HL-60 (cell line): ENCODE measurements around the gene ILDR1.
"Not testable (repeated sequence)": the region's sequence is repeated elsewhere in the genome, so short reads cannot be mapped to it uniquely, and the experiment has no call there.

Source experiments
- DNase-seq, 2 experiments: peaks; one replicate each; pipeline ENCODE4 v3.0.0-alpha.2; 2010 to 2020; ENCODE audit warnings: low read depth in 1 of 2, low spot score in 1 of 2
- H3K27ac ChIP-seq: fragments of 250-450 bp; sonication (Bioruptor Pico); replicated peaks from 2 replicates; pipeline ENCODE4 v1.5.1; 2020; ENCODE audit warnings: mild to moderate bottlenecking, moderate library complexity
- H3K27me3 ChIP-seq: fragments of 250-450 bp; sonication (Bioruptor Pico); 2 replicates; pipeline ENCODE4 v1.5.1; 2021; ENCODE audit warnings: mild to moderate bottlenecking, moderate library complexity; ENCODE audit not compliant: insufficient read depth, poor library complexity, severe bottlenecking
- H3K4me3 ChIP-seq: replicated peaks from 2 replicates; pipeline ENCODE4 v1.5.1; 2011; ENCODE audit warnings: mild to moderate bottlenecking, control low read depth, low read length; ENCODE audit not compliant: insufficient read depth
- GABPA ChIP-seq: IDR thresholded peaks from 2 replicates; pipeline ENCODE4 v1.6.1; 2012; ENCODE audit warnings: low read depth
- POLR2AphosphoS5 ChIP-seq: IDR thresholded peaks from 2 replicates; pipeline ENCODE4 v1.6.1; 2012; ENCODE audit warnings: low read depth
- SPI1 ChIP-seq: IDR thresholded peaks from 2 replicates; pipeline ENCODE4 v1.6.1; 2012; ENCODE audit warnings: low read depth, mild to moderate bottlenecking, borderline replicate concordance
- TF ChIP-seq, protein P1 (sequence below): IDR thresholded peaks from 2 replicates; pipeline ENCODE4 v1.6.1; 2012; ENCODE audit warnings: low read depth; ENCODE audit not compliant: insufficient replicate concordance
- TF ChIP-seq, protein P2 (sequence below): IDR thresholded peaks from one replicate; pipeline ENCODE4 v1.5.1; 2011; ENCODE audit warnings: low read length, control low read depth, inconsistent platforms; ENCODE audit not compliant: insufficient read depth

ILDR1 gene

DNA sequence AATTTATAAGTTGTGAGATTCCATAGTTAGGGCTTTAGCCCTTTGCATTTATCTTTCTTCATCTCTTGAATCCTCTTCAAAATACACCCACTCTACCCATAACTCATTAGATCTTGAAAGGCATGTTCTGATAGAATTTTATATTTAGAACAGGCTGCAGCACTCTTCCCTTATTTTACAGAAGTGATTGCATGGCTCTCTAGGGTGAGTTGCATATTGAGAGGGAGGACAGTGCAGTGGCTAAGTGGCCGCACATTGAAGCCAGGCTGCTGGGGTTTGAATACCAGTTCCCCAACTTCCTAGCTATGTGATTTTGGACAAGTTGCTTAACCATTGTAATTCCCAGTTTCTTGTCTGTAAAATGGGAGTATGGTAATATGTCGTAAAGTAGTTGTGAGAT lies 35.6 kb upstream of the ILDR1 start:
- Histone ChIP-seq H3K27ac (no peak overlapping the region), H3K27me3 (no peaks in the 10 kb centered on the region), H3K4me3 (no peak overlapping the region)
- DNase-seq = no peak
- no peak for TF ChIP-seq GABPA
- TF ChIP-seq, protein P1, sequence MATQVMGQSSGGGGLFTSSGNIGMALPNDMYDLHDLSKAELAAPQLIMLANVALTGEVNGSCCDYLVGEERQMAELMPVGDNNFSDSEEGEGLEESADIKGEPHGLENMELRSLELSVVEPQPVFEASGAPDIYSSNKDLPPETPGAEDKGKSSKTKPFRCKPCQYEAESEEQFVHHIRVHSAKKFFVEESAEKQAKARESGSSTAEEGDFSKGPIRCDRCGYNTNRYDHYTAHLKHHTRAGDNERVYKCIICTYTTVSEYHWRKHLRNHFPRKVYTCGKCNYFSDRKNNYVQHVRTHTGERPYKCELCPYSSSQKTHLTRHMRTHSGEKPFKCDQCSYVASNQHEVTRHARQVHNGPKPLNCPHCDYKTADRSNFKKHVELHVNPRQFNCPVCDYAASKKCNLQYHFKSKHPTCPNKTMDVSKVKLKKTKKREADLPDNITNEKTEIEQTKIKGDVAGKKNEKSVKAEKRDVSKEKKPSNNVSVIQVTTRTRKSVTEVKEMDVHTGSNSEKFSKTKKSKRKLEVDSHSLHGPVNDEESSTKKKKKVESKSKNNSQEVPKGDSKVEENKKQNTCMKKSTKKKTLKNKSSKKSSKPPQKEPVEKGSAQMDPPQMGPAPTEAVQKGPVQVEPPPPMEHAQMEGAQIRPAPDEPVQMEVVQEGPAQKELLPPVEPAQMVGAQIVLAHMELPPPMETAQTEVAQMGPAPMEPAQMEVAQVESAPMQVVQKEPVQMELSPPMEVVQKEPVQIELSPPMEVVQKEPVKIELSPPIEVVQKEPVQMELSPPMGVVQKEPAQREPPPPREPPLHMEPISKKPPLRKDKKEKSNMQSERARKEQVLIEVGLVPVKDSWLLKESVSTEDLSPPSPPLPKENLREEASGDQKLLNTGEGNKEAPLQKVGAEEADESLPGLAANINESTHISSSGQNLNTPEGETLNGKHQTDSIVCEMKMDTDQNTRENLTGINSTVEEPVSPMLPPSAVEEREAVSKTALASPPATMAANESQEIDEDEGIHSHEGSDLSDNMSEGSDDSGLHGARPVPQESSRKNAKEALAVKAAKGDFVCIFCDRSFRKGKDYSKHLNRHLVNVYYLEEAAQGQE = no peak

GRCh38 chr3:122055215-122055614 lies 33.2 kb upstream of the ILDR1 start, which contains the start of gene CD86:
TSS of gene CD86 (plus strand) at chr3:122055362. CDS start at chr3:122055490, 128 bp downstream.
- DNase-seq = peak; percentile 67 to 75
- H3K27ac ChIP-seq = peak within 1 kb of the TSS; percentile 6; the same call in 1 of the 2 replicates

DNA sequence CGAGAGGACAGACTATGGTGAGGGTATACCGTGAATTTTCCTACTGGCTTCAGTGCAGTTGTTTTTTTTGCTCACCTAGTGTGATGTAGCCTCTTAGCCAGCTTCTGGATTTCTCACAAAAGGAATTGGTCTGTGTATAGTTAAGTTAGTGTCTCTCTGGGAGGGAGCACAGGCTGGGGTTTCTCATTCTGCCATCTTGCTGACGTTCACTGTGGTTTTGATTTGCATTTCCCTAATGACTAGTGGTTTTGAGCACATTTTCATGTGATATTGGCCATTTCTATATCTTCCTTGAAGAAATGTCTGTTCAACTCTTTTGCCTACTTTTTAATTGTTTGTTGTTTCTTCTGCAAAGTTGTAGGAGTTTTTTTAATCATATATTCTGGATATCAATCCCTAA lies 30.9 kb upstream of the ILDR1 start:
- DNase-seq = no peak
- no peak overlapping the region for H3K4me3 ChIP-seq
- no peak overlapping the region for H3K27ac ChIP-seq
- H3K27me3 ChIP-seq = no peaks in the 10 kb centered on the region
- TF ChIP-seq, protein P1 = no peak
- TF ChIP-seq SPI1 (no peak), GABPA (no peak), POLR2AphosphoS5 (no peak)
- TF ChIP-seq, protein P2, sequence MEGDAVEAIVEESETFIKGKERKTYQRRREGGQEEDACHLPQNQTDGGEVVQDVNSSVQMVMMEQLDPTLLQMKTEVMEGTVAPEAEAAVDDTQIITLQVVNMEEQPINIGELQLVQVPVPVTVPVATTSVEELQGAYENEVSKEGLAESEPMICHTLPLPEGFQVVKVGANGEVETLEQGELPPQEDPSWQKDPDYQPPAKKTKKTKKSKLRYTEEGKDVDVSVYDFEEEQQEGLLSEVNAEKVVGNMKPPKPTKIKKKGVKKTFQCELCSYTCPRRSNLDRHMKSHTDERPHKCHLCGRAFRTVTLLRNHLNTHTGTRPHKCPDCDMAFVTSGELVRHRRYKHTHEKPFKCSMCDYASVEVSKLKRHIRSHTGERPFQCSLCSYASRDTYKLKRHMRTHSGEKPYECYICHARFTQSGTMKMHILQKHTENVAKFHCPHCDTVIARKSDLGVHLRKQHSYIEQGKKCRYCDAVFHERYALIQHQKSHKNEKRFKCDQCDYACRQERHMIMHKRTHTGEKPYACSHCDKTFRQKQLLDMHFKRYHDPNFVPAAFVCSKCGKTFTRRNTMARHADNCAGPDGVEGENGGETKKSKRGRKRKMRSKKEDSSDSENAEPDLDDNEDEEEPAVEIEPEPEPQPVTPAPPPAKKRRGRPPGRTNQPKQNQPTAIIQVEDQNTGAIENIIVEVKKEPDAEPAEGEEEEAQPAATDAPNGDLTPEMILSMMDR = no peak

More at GRCh38 chr3:122055215-122055614, 33.2 kb upstream of the ILDR1 start, which contains the start of gene CD86:
- H3K27me3 ChIP-seq = no peaks in the 10 kb centered on the region
- TF ChIP-seq GABPA (no peak), SPI1 (peak; percentile 97)
- H3K4me3 ChIP-seq = peak within 1 kb of the TSS; percentile 22

DNA sequence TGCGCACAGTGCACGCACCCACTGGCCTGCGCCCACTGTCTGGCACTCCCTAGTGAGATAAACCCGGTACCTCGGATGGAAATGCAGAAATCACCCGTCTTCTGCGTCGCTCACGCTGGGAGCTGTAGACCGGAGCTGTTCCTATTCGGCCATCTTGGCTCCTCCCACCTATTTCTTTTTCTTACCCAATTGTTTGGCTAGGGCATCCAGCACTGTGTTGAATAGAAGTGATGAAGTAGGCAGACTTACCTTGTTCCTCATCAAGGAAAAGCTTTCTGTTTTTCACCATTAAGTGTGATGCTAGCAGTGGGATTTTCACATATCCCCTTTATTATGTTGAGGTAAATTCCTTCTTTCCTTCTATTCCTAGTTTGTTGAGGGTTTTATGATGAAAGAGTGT lies 25.7 kb upstream of the ILDR1 start:
- H3K4me3 ChIP-seq, H3K27me3 ChIP-seq, DNase-seq: not testable (repeated sequence)

DNA sequence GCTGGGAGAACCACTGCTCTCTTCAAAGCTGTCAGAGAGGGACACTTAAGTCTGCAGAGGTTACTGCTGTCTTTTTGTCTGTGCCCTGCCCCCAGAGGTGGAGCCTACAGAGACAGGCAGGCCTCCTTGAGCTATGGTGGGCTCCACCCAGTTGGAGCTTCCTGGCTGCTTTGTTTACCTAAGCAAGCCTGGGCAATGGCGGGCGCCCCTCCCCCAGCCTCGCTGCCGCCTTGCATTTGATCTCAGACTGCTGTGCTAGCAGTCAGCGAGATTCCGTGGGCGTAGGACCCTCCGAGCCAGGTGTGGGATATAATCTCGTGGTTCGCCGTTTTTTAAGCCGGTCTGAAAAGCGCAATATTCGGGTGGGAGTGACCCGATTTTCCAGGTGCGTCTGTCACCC lies 25.2 kb upstream of the ILDR1 start:
- H3K4me3 ChIP-seq, DNase-seq, H3K27me3 ChIP-seq, H3K27ac ChIP-seq: not testable (repeated sequence)

More for the DNA sequence above, 25.7 kb upstream of the ILDR1 start:
- not testable (repeated sequence) for H3K27ac ChIP-seq

DNA sequence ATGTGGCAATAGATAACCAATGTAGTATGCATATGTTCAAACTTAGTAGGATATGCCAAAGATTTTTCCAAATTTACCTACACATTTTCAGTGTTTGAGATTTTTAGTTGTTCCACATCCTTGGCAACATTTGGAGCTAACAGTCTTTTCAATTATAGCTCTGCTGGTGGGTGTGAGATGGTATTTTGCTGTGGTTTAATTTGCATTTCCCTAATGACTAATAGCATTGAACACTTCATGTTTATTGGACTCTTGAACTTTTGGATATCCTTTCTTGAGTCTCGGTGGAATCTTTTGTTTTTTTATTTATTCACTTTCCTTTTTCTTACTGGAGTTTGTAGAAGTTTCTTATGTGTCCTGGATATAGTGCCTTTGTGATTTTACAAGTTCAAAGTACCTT lies 11.0 kb upstream of the ILDR1 start:
- DNase-seq = no peak
- H3K4me3 ChIP-seq = no peak overlapping the region
- TF ChIP-seq, protein P1 = no peak
- TF ChIP-seq, protein P2 = no peak
- no peak for TF ChIP-seq POLR2AphosphoS5
- no peak for TF ChIP-seq GABPA
- TF ChIP-seq SPI1 = no peak
- H3K27ac ChIP-seq = no peak overlapping the region
- no peaks in the 10 kb centered on the region for H3K27me3 ChIP-seq
